ENCODE results near the gene GALT.
A peak's percentile ranks its signal among the peaks of the same experiment; 100 is the strongest.

GALT gene

DNA sequence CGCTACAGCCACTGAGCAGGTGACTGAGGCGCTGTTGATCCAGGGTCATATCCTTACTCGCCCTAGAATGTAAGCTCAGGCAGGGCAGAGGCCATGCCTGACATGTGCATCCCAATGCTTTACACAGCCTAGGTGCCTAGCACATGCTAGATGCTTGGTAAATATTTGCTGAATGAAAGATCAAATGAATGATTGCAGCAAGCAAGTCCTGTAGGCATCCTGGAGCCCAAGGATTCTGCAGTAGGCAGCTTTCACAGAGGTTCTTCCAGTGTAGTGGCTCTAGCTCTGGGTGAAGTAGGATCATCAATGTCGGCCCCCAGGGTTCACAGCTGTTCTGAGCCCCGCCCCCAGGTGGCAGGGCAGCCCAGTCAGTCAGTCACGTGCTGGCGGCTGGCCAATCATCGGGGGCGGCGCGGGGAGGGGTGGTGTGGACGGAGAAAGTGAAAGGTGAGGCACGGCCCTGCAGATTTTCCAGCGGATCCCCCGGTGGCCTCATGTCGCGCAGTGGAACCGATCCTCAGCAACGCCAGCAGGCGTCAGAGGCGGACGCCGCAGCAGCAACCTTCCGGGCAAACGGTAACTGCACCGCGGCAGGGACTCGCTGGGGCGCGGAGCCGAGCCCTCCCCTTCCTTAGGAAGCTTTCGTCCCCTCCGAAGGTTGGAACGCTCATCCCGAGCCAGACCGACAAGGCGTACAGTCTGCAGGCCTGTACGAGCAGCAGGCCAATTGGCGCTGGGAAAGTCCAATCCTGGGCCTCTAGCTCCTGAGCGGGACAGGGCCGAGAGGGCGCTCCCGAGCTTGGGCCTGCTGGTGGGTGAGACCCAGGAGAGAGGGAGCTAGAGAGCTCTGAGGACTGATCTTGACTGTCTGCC lies at the start of gene GALT:
Gene GALT (plus strand): TSS at position 465 of the 873 bp plus-strand sequence. CDS start 30 bp downstream, at position 495.
- FAIRE-seq (peak; percentile 97), DNase-seq (ENCODE audit: insufficient read length, low spot score) (peak; percentile 94)

DNA sequence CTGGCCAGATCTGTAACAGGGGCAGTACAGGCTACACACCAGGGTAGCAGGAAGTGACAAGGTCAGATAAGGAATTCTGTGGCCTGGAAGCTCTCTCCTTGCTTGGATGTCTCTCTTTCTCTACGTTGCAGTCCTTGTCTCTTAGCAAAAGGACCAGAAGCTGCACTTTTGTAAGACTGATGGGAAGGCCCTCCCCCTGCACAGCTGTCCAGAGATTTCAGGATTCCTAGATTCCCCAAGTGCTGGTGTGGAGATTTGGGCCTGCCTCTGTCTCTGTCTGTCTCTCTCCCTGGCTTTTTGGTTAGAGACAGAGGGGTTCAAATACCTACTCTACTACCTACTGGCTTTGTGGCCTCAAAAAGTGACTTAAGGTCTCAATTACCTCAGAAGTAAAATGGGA lies 46.9 kb upstream of the GALT start:
- FAIRE-seq (no peak), DNase-seq (ENCODE audit: insufficient read length, low spot score) (no peak)

DNA sequence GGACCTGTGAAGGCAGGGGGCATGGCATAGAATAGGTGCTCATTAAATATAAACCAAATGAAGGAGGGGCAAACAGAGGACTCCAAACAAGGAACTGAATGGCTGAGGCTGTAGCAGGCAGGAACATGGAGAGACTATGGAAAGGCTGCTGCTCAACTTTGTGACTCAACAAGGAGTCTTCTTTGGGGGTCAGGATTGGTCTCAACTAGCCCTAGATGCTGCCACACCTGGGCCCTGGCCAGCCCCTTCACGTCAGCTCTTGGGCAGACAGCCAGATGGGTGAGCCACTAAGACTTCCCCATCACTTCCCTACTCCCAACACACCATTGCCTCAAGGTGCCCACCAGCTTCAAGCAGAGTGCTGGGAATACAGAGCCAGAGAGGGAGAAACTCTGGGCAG lies 45.6 kb upstream of the GALT start:
- no peak for DNase-seq (ENCODE audit: insufficient read length, low spot score)
- no peak for FAIRE-seq

DNA sequence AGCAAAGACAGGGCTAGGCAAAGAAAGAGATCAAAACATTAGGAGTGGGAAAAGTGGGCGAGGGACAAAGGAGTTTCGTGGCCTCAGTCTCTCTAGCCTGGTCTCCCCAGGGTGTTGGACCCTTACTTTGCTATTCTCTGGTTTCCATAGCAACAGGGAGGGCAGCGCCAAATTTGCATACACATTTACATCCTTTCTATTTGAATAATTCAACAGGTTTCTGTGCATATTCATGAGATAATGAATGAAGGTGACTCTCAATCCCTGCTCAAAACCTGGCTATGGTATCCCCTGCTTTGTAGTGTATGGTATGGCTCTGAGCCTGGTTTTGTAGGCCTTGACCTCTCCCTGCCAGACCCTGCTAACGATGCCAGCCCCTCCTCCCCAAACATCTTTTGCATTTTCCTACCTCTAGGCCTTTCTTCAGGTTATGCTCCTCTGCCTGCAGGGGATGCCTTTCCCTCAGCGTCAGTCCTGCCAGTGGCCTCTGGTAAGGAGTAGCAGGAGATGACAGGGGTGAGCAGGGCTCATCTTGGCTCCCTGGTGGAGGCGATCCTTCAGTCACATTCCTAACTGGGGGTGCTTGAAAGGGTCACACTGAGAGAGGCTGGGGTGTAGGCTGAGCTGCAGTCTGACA lies 44.4 kb upstream of the GALT start:
- FAIRE-seq (no peak), DNase-seq (ENCODE audit: insufficient read length, low spot score) (no peak)

DNA sequence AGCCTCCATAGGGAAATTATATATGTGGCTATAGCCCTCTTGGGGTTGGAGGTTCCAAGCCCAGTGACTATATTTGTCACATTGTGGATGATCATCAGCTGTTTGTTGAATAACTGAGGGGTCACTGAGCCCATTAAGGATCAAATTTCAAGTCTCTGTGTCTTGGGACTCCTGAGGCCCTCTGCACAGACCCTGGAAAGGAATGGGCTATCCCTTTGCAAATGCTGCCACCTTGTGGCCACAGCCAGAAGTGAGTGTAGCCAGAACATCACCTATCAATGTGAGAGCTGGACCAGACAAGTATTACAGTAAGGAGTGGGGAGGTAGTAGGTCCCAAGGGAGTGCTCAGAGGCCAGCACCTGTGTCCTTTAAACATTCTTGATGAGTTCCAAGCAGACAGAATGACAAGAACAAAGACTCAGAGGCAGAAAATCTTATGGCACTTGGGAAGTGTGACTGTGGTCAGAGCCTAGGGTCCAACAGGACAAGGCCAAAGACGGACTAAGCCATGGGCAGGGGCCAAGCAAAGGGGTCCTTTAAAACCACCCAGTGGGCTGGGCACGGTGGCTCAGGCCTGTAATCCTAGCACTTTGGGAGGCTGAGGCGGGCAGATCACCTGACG lies 42.8 kb upstream of the GALT start:
- peak; percentile 75 for DNase-seq (ENCODE audit: insufficient read length, low spot score)
- peak; percentile 94 for FAIRE-seq

DNA sequence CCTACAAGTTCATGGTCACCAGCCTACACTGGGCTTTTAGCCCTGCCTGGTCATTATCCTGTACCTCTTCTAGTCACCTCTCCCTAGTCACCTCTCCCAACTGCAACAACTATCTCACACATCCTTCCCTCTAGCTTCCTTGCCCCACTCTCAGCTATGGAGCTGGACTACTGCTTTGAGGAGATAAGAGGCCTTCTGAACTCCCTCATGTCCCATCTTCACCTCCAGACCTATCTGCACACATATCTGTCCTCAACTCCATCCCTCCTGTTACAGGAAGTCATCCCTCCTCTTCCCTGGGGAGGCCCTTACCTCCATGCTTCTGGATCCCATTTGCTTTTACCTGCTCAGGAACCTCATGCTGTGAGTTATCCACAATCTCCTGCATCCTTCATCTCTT lies 40.3 kb upstream of the GALT start:
- FAIRE-seq (no peak), DNase-seq (ENCODE audit: insufficient read length, low spot score) (no peak)

DNA sequence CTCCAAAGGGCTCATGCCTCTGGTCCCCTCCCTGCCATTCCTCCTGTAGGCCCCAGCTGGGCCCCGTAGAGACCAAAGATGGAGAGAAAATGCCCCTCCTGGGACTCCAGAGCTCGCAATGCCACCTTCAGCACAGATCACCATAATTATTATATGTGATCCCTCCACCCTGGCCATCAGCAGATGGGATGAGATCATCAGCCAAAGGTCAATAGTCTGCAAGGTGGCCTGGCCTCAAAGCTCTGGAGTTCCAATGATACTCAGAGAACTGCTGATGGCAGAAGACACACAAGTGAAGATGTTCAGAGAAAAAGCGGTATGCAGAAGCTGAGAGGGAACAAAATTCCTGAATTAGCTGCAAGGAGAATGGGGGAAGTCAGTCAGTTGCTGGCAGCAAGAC lies 39.6 kb upstream of the GALT start:
- FAIRE-seq = no peak
- no peak for DNase-seq (ENCODE audit: insufficient read length, low spot score)

DNA sequence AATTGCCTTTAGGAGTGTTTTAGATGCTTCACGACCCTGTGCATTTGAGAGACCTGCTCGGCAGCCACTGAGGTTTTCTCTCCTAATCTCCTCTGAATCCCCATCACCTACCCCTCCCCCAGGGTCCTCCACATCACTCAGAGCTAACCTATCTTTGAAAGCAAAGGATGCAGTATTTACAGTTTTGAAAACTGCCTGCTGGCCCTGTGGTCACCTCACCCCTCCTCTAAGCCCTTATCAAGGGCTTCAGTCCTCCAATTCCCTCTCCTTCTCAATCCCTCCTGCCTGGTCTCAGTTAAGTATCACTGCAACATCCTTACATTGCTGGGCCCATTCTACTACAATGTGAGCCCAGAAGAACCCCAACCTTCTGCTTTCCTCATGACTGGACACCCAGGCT lies 39.1 kb upstream of the GALT start:
- DNase-seq (ENCODE audit: insufficient read length, low spot score) (no peak), FAIRE-seq (no peak)

DNA sequence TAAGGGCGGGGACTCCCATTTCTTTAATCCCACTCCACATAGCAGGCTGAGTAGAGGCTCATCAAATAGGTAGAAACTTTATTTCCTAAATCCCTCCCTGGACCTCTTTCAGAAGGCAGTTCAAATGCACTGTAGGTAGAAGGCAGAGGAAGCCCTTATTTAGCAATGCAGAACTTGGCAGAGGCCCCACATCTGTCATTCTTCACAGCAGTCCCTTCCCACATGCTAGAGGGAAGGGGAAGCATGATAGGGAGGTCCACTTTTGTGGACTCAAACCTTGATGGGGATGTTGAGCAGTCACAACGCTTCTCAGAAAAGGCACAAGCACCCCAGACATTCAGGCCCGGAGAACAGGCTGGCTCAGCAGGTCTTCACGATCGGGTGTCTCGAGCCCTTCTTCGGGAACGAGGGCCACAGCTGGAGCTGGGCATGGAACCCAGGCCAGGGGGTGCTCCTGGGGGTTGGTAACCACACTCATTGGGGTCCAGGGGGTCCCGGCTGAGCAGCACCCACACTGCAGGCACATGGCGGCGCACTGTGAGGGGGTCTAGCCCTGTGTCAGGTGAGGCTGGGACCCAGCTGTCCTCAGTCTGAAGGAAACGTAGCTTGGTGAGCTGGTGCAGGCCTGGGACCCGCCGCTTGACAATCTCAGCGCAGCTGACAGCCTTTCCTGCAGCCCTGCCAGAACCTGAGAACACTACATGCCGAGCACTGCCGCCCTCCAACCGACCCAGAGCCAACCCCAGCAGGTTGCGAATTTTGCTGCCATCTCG lies 35.9 kb upstream of the GALT start:
- no peak for FAIRE-seq
- DNase-seq (ENCODE audit: insufficient read length, low spot score) = no peak

DNA sequence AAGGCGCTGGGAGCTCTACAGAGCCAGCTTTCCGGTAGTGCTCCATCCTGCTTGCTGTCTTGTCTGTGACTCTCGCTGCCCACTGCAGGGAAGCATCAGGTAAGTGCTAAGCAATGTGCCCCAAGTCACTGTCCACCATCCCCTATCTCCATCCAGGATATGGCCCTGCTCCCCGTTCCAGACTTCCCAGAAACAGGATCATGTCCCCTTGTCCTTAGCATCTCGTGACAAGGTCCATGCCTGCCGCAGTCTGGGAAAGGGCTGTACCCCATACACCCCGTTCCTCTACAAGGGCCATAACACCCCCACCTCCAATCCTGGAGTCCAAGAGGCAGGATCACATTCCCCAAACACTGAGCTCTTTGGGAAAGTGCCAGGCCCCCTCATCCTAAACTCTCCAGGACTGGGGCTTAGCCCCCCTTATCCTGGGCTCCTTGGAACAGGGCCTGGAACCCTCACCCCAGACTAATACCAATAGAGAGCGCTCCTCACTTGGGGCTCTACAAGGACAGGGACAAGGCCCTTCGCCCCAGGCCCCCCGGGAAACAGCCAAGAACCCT lies 35.1 kb upstream of the GALT start:
- DNase-seq (ENCODE audit: insufficient read length, low spot score) (no peak), FAIRE-seq (peak; percentile 8)

DNA sequence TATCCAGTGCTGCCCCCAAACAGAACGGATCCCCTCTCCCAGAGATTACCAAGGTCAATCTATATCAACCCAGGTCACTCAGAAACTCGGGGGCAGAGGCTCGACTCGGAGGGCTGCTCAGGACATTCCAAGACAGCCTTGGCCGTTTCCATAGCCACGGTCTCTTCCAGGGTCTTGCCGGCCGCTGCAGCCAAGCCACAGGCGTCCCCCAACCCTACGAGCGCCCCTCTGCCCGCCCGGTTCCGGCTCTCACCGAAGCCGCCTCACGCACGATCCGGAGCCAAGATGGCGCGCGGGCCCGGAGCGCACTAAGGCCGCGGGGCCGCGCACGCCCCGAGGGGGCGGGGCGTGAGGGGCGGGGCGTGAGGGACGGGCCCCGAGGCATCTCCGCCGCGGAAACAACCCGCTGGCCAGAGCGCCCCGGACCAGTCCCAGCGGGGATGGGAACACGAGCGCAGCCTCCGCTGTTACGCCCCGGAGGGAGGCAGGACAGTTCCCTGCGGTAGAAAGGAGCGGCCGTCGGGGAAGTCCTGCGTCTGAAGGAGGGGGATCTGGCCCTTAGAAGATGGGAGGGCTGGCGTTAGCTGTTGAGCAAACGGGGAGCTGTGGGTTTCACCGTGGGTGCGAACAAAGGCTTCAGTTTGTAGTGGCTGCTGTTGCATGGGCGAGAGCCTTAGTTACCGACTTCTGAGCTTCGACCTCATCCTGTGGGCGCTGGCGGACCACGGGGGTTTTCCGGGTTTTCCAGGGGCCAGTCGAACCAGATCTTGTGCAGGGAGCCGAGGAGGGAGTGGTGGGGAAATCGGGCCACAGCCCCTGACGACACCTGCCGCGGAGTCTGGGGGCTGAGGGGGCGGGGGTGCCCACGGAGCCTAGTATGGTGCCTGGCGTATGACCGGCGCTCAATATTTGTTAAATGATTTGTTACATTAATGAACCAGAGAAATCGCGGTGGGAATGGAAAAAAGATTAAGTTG lies 34.4 kb upstream of the GALT start, which contains the start of gene RPP25L:
Gene RPP25L (minus strand): TSS at position 287 of the 977 bp plus-strand sequence. CDS start 801 bp downstream, outside the sequence.
- peak; percentile 90 for DNase-seq (ENCODE audit: insufficient read length, low spot score)
- FAIRE-seq = peak; percentile 78

DNA sequence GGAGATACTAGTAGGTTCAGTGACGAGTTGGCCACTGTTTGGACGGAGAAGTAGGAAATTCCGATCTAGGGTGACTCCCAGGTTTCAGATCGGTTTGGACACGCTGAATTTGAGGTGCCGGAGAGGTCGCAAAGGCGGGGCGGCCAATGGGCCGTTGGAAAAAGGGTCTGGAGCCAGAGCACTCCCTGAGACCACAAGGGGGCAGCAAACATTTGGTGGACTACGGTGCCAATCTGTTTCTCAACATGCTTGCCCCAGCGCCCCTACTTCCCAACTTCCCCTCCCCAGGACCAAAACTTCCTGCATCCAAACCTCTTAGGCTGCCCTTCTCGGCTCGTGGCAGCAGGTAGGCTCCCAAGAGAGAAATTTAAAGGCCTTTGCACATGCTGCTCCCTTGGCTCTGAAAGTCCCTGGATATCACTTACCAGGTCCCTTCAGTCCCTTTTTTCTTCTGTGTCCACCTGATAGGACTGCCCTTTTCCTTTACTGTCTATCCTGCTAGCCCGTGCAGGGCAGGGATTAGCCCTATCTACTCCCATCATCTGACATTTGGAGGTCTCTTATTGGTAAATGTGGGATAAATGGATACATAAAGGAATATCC lies 33.6 kb upstream of the GALT start:
- FAIRE-seq (peak; percentile 79), DNase-seq (ENCODE audit: insufficient read length, low spot score) (no peak)

DNA sequence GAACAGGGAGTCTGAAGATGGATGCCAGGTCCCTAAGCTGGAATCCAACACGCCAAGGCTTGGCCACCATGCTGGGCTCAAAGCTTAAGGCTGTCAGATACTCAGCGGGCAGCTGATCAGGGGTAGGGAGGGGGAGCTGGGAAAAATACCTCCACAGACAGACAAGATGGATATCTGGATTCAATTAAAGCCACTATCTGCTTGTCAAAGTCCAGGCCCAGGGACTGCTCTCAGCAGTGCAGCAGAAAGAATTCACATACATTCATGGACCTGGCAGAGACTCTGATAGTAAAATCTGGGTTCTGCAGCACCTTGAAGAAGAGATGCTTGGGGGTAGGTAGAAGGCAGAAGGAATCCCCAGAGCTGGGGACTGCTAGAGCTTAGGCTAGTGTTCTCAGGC lies 31.3 kb upstream of the GALT start:
- FAIRE-seq (no peak), DNase-seq (ENCODE audit: insufficient read length, low spot score) (no peak)

DNA sequence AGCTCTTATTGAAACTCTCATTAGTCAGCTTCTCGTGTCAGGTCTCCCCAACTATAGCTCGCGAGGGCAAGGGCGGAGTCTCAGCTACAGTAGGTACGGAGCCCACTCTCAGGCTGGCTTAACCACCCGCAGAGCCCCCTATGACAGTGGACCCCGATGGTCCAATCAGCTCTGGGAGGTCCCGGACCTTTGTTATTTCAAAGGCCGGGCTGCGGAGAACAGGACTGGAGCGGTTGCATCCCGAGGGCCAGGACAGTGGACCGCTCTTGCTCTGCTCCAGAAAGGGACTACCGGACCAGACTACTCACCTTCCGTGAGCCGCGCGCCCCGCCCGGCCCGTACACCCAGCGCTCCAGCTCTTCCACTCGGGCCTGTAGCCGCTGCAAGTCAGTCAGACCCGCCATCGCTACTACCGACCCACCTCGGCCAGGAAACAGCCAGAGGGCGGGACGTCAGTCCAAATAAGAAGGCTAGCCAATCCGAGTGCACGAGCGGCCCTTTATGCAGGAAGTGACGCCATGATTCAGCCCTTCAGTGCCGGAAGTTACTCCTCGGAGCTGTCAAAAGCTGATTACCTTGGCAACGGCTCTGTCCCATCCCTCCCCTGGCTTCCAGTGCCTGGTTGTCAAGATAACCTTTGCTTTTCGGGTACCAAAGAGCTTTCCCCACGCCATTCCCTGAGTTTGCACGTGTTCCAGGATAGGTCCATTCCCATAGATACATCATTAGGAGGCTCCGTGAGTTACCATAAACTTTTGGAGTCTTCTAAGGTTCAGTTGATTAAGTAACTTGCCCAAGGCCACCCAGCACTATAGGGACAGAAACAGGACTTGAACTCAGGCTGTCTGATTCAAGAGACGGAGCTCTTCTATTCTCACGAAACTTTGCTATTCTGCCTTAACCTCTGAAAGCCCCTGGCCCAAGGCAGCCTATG lies 26.1 kb upstream of the GALT start, which contains the start of gene DCTN3:
Gene DCTN3 (minus strand): TSS at position 435 of the 934 bp plus-strand sequence. CDS start 31 bp downstream, at position 404.
- peak; percentile 97 for FAIRE-seq

DNA sequence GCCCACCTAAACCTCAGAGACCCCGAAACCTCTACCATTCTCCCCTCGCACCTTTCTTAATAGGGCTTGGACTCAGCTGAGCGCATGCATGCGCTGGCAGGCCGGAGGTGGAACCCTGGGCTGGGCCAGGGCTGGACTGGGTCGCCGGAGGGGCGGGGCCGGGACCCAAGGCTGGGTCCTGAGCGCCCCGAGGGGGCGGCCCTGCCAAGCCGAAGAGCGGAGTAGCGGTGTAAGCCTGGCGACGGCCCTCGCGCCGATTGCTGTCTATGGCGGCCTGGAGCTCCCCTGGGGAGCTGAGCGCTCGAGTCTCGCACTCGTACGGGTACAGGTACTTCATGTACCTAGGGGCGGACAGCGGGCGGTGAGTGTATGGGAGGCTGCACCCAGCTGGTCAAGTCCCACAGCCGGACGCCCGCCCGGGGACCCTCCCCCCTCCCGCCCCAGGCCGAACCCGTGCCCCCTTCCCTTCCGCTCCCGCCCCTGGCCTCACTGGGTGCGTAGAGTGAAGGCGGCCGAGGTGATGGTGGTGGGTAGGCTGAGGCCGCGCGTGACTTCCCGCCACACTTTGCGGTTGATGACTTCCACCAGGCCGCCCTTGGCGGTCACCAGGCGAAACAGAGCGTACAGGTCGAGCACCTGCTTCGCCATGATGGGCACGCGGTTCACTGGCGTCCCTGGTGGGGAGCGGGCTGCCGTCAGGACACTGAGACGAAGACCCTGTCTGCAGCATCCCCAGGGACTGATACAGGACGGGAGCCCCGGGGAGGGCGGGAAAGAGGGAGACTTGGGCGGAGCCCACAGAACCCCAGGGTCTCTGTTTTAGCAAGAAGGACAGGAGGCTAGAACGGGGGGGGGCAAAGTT lies 22.9 kb upstream of the GALT start:
- FAIRE-seq = no peak
- no peak for DNase-seq (ENCODE audit: insufficient read length, low spot score)

More for the DNA sequence above, 26.1 kb upstream of the GALT start, which contains the start of gene DCTN3:
- peak; percentile 98 for DNase-seq (ENCODE audit: insufficient read length, low spot score)

DNA sequence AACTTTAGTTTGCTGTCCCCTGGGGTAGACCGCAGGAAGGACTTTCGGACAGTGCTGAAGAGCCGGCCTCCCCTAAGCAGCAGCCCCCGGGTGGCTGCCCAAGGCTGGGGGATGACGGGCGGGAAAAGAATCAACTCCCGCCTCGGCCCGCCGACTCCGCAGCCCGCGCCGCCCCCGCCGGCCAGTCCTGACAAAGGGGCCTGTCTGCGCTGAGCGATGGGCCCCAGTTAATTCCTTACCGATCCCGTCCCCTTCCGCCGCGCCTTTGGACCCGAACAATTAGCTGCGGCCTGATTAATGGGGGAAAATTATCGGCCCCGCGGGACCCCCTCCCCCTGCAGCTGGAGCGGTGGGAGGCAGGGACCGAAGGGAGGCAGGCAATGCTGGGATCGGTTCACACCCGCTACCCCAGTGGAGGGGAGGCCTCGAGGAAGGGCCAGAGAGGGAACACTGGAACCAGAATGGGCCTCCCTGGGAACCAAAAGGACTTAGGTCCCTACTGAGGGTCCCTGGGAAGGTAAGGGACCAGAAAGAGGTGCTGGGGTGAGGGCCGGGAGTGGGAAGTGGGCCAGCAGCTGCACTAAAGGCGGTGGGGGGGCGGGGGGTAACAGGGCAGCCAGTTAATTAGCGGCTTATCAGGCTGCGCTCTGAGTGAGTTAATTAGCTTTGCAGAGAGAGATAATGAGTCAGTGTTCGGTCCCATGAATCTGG lies 21.8 kb upstream of the GALT start:
- FAIRE-seq = no peak
- no peak for DNase-seq (ENCODE audit: insufficient read length, low spot score)

Measured in GM19239 (cell line).